Natural killer cell (primary cell): ENCODE results near the gene PDILT. TPM values are rescaled to one million over a fixed set of nuclear protein-coding genes. Genes with fewer than 3 reads are reported as not detected.

Experiments used
- ATAC-seq, 3 donors: fragments of 150-1000 bp in 2 of 3; fragments of 200-7000 bp in 1 of 3; cut with Tn5 transposase; 1 replicate in 1 of 3; 2 replicates in 2 of 3; pipeline ENCODE4 v1.10.0; 2021; ENCODE audit warnings: mild to moderate bottlenecking in 2 of 3, moderate library complexity in 2 of 3
- DNase-seq, 2 donors: peaks; one replicate each; pipeline versions ENCODE4 v3.0.0 to v3.0.0-alpha.2; 2013 to 2021; ENCODE audit warnings: mixed read lengths in 1 of 2
- H3K27ac ChIP-seq: one replicate; pipeline ENCODE4 v1.5.1; 2013; ENCODE audit warnings: mild to moderate bottlenecking, low read length
- H3K27me3 ChIP-seq: one replicate; pipeline ENCODE4 v1.6.1; 2013; ENCODE audit warnings: low read length; ENCODE audit not compliant: control insufficient read depth, insufficient read depth
- H3K36me3 ChIP-seq: one replicate; pipeline ENCODE4 v1.6.1; 2013; ENCODE audit warnings: low read length; ENCODE audit not compliant: control insufficient read depth, insufficient read depth
- H3K4me1 ChIP-seq: one replicate; pipeline ENCODE4 v1.6.1; 2013; ENCODE audit warnings: low read length; ENCODE audit not compliant: control insufficient read depth, insufficient read depth
- H3K4me3 ChIP-seq: one replicate; pipeline ENCODE4 v1.5.1; 2013; ENCODE audit warnings: low read length
- H3K9me3 ChIP-seq: one replicate; pipeline ENCODE4 v1.6.1; 2013; ENCODE audit warnings: low read length; ENCODE audit not compliant: control insufficient read depth, insufficient read depth
- H3K27ac Mint-ChIP-seq, 2 donors: one replicate each; pipeline ENCODE4 v1.8.0; 2022; ENCODE audit warnings: mild to moderate bottlenecking in 2 of 2, mixed read lengths in 2 of 2, moderate library complexity in 1 of 2
- H3K27me3 Mint-ChIP-seq, 2 donors: one replicate each; pipeline ENCODE4 v1.8.0; 2022; ENCODE audit warnings: low read depth in 2 of 2, mixed read lengths in 2 of 2
- H3K36me3 Mint-ChIP-seq: one replicate; pipeline ENCODE4 v1.8.0; 2022; ENCODE audit warnings: mixed read lengths
- H3K4me1 Mint-ChIP-seq, 2 donors: one replicate each; pipeline ENCODE4 v1.8.0; 2022; ENCODE audit warnings: mixed read lengths in 2 of 2
- H3K4me3 Mint-ChIP-seq: one replicate; pipeline ENCODE4 v1.8.0; 2022; ENCODE audit warnings: mild to moderate bottlenecking, moderate library complexity, mixed read lengths
- H3K9me3 Mint-ChIP-seq, 2 donors: one replicate each; pipeline ENCODE4 v1.8.0; 2022; ENCODE audit warnings: mixed read lengths in 2 of 2
- CTCF ChIP-seq: fragments of 200-600 bp; IDR thresholded peaks from one replicate; pipeline ENCODE4 v1.8.0; 2022; ENCODE audit warnings: antibody characterized with exemption
- WGBS: methylation state at CpG from one replicate; pipeline ENCODE4 v1.1.7; 2013; ENCODE audit warnings: missing lambda C conversion rate; ENCODE audit not compliant: insufficient coverage; 5-methylcytosine and 5-hydroxymethylcytosine counted together
- intact Hi-C: fragments of 100-400 bp; cut with micrococcal nuclease; formaldehyde crosslinking; loops from one replicate; pipeline ENCODE4 v1.14.2; 2022
- total RNA-seq, 4 donors: library from RNA; stranded (reverse); fragments of 120-200 nt in 1 of 4; gene quantifications; one replicate each; pipeline versions ENCODE4 v1.2.3 to v1.2.4, GENCODE V29; 2013 to 2022

PDILT gene
- total RNA-seq, 3 donors from 2014 or later (not counting 1 experiment from before 2014, with no cell fraction given): not detected

GRCh38 chr16:20380782-20381181, 23.8 kb downstream of the PDILT start:
- TF ChIP-seq CTCF: no peak
- intact Hi-C loops: loop anchor here (5.0 kb wide), 1 partner anchor 473 kb away; no protein-coding TSS in a partner anchor
- no peak overlapping the region for H3K27ac Mint-ChIP-seq
- no peaks in the 10 kb centered on the region for H3K36me3 Mint-ChIP-seq
- H3K27me3 Mint-ChIP-seq: peaks cover 4 to 8% of the 10 kb centered on the region in 2 donors
- no peak overlapping the region for H3K4me3 Mint-ChIP-seq
- Histone ChIP-seq H3K4me1 (no peaks in the 10 kb centered on the region), H3K27ac (no peak overlapping the region), H3K9me3 (no peaks in the 10 kb centered on the region), H3K4me3 (no peak overlapping the region), H3K36me3 (no peaks in the 10 kb centered on the region), H3K27me3 (no peaks in the 10 kb centered on the region)
- ATAC-seq: no peak
- no peaks in the 10 kb centered on the region for H3K4me1 Mint-ChIP-seq
- no peaks in the 10 kb centered on the region for H3K9me3 Mint-ChIP-seq
- DNase-seq: no peak
- 77% methylated on average over 3 of the region's 3 CpGs for WGBS

GRCh38 chr16:20377181-20377580, 27.4 kb downstream of the PDILT start:
- H3K36me3 Mint-ChIP-seq: no peaks in the 10 kb centered on the region
- no peak for TF ChIP-seq CTCF
- H3K27me3 Mint-ChIP-seq: peaks cover 4 to 11% of the 10 kb centered on the region in 2 donors
- 83% methylated on average over 5 of the region's 5 CpGs for WGBS
- intact Hi-C loops: no loop called here
- no peak overlapping the region for H3K4me3 Mint-ChIP-seq
- no peaks in the 10 kb centered on the region for H3K4me1 ChIP-seq
- DNase-seq (no peak), ATAC-seq (no peak)
- no peak overlapping the region for H3K27ac Mint-ChIP-seq
- no peak overlapping the region for H3K4me3 ChIP-seq
- H3K9me3 ChIP-seq: no peaks in the 10 kb centered on the region
- no peak overlapping the region for H3K27ac ChIP-seq
- no peaks in the 10 kb centered on the region for H3K9me3 Mint-ChIP-seq
- no peaks in the 10 kb centered on the region for H3K4me1 Mint-ChIP-seq
- H3K36me3 ChIP-seq: no peaks in the 10 kb centered on the region
- H3K27me3 ChIP-seq: no peaks in the 10 kb centered on the region

GRCh38 chr16:20372701-20373100, 31.8 kb downstream of the PDILT start:
- no peaks in the 10 kb centered on the region for H3K4me1 ChIP-seq
- TF ChIP-seq CTCF: no peak
- no peaks in the 10 kb centered on the region for H3K36me3 Mint-ChIP-seq
- intact Hi-C loops: no loop called here
- no peaks in the 10 kb centered on the region for H3K9me3 ChIP-seq
- WGBS: 83% methylated on average over 5 of the region's 5 CpGs
- DNase-seq (no peak), ATAC-seq (no peak)
- no peak overlapping the region for H3K27ac ChIP-seq
- H3K36me3 ChIP-seq: no peaks in the 10 kb centered on the region
- no peaks in the 10 kb centered on the region for H3K4me1 Mint-ChIP-seq
- H3K4me3 ChIP-seq: no peak overlapping the region
- H3K27ac Mint-ChIP-seq: no peak overlapping the region
- H3K9me3 Mint-ChIP-seq: no peaks in the 10 kb centered on the region
- H3K27me3 ChIP-seq: no peaks in the 10 kb centered on the region
- no peak overlapping the region for H3K4me3 Mint-ChIP-seq
- H3K27me3 Mint-ChIP-seq: peaks cover 6 to 11% of the 10 kb centered on the region in 2 donors

- no peaks in the 10 kb centered on the region for H3K36me3 Mint-ChIP-seq
- WGBS: 83% methylated on average over 9 of the region's 9 CpGs
- H3K9me3 Mint-ChIP-seq: no peaks in the 10 kb centered on the region
- DNase-seq (no peak), ATAC-seq (no peak)
- H3K27me3 Mint-ChIP-seq: peaks cover 0 to 8% of the 10 kb centered on the region in 2 donors
- Histone ChIP-seq H3K9me3 (no peaks in the 10 kb centered on the region), H3K27me3 (no peaks in the 10 kb centered on the region), H3K36me3 (no peaks in the 10 kb centered on the region), H3K27ac (no peak overlapping the region), H3K4me1 (no peaks in the 10 kb centered on the region), H3K4me3 (no peak overlapping the region)
- no peaks in the 10 kb centered on the region for H3K4me1 Mint-ChIP-seq
- TF ChIP-seq CTCF: no peak
- no peak overlapping the region for H3K4me3 Mint-ChIP-seq
- intact Hi-C loops: no loop called here
- H3K27ac Mint-ChIP-seq: no peak overlapping the region
Observed at GRCh38 chr16:20369452-20370054, 35.0 kb downstream of the PDILT start.
